ENCODE results near the gene KCND2.

KCND2 gene

GRCh38 chr7:120402079-120402767 lies 129.2 kb downstream of the KCND2 start:
- H3K27ac ChIP-seq, result no peak overlapping the region
- H3K9me3 ChIP-seq (ENCODE audit: control insufficient read depth, low read length), result no peaks in the 10 kb centered on the region
- H3K79me2 ChIP-seq, result no peaks in the 10 kb centered on the region
- no peaks in the 10 kb centered on the region for H3K27me3 ChIP-seq (ENCODE audit: control insufficient read depth, insufficient read depth, low read length)
- H3K4me3 ChIP-seq (ENCODE audit: low read depth, low read length), result no peak overlapping the region
- no peak overlapping the region for H2AFZ ChIP-seq
- H3K4me1 ChIP-seq, result no peaks in the 10 kb centered on the region
- H3K36me3 ChIP-seq (ENCODE audit: control insufficient read depth, insufficient read depth, low read length), result no peaks in the 10 kb centered on the region
- H3K4me2 ChIP-seq (ENCODE audit: low read length), result no peak overlapping the region
- TF ChIP-seq CTCF (IDR thresholded peaks at IDR 0.05), result no peak
- no peak overlapping the region for H3K9ac ChIP-seq

GRCh38 chr7:120402801-120403200 lies 129.8 kb downstream of the KCND2 start:
- Histone ChIP-seq H3K4me3 (ENCODE audit: low read depth, low read length) (no peak overlapping the region), H3K9me3 (ENCODE audit: control insufficient read depth, low read length) (no peaks in the 10 kb centered on the region), H3K4me1 (no peaks in the 10 kb centered on the region), H3K4me2 (ENCODE audit: low read length) (no peak overlapping the region), H3K9ac (no peak overlapping the region), H3K79me2 (no peaks in the 10 kb centered on the region), H2AFZ (no peak overlapping the region), H3K27me3 (ENCODE audit: control insufficient read depth, insufficient read depth, low read length) (no peaks in the 10 kb centered on the region), H3K27ac (no peak overlapping the region), H3K36me3 (ENCODE audit: control insufficient read depth, insufficient read depth, low read length) (no peaks in the 10 kb centered on the region)
- no peak for TF ChIP-seq CTCF (IDR thresholded peaks at IDR 0.05)

GRCh38 chr7:120404042-120404441 lies 131.1 kb downstream of the KCND2 start:
- Histone ChIP-seq H3K9me3 (ENCODE audit: control insufficient read depth, low read length) (no peaks in the 10 kb centered on the region), H3K4me3 (ENCODE audit: low read depth, low read length) (no peak overlapping the region), H3K27me3 (ENCODE audit: control insufficient read depth, insufficient read depth, low read length) (no peaks in the 10 kb centered on the region), H2AFZ (no peak overlapping the region), H3K79me2 (no peaks in the 10 kb centered on the region), H3K4me2 (ENCODE audit: low read length) (no peak overlapping the region), H3K9ac (no peak overlapping the region), H3K36me3 (ENCODE audit: control insufficient read depth, insufficient read depth, low read length) (no peaks in the 10 kb centered on the region), H3K4me1 (no peaks in the 10 kb centered on the region), H3K27ac (no peak overlapping the region)
- no peak for TF ChIP-seq CTCF (IDR thresholded peaks at IDR 0.05)

- no peak overlapping the region for H3K4me2 ChIP-seq (ENCODE audit: low read length)
- no peak overlapping the region for H3K9ac ChIP-seq
- H3K9me3 ChIP-seq (ENCODE audit: control insufficient read depth, low read length), result no peaks in the 10 kb centered on the region
- TF ChIP-seq CTCF (IDR thresholded peaks at IDR 0.05), result no peak
- H3K27ac ChIP-seq, result no peak overlapping the region
- no peaks in the 10 kb centered on the region for H3K4me1 ChIP-seq
- no peaks in the 10 kb centered on the region for H3K27me3 ChIP-seq (ENCODE audit: control insufficient read depth, insufficient read depth, low read length)
- H2AFZ ChIP-seq, result no peak overlapping the region
- H3K36me3 ChIP-seq (ENCODE audit: control insufficient read depth, insufficient read depth, low read length), result no peaks in the 10 kb centered on the region
- no peaks in the 10 kb centered on the region for H3K79me2 ChIP-seq
- no peak overlapping the region for H3K4me3 ChIP-seq (ENCODE audit: low read depth, low read length)
These were observed 132.7 kb downstream of the KCND2 start for GRCh38 chr7:120405652-120406051.

- no peaks in the 10 kb centered on the region for H3K9me3 ChIP-seq (ENCODE audit: control insufficient read depth, low read length)
- H3K4me1 ChIP-seq, result no peaks in the 10 kb centered on the region
- no peak overlapping the region for H2AFZ ChIP-seq
- no peak for TF ChIP-seq CTCF (IDR thresholded peaks at IDR 0.05)
- no peak overlapping the region for H3K27ac ChIP-seq
- no peak overlapping the region for H3K4me3 ChIP-seq (ENCODE audit: low read depth, low read length)
- H3K4me2 ChIP-seq (ENCODE audit: low read length), result no peak overlapping the region
- H3K79me2 ChIP-seq, result no peaks in the 10 kb centered on the region
- H3K9ac ChIP-seq, result no peak overlapping the region
- H3K27me3 ChIP-seq (ENCODE audit: control insufficient read depth, insufficient read depth, low read length), result no peaks in the 10 kb centered on the region
- no peaks in the 10 kb centered on the region for H3K36me3 ChIP-seq (ENCODE audit: control insufficient read depth, insufficient read depth, low read length)
These were observed 134.0 kb downstream of the KCND2 start for GRCh38 chr7:120407010-120407409.

Data from parathyroid adenoma (tissue), 2 donors.